HCT116 (cell line): ENCODE measurements around the gene UMODL1.

Source experiments
- JUND ChIP-seq: IDR thresholded peaks from 2 replicates; pipeline ENCODE4 v1.6.1; 2012
- TF ChIP-seq, protein P1 (sequence below), 3 experiments: fragments of 200-600 bp in 1 of 3; sonication (generic) in 1 of 3; IDR thresholded peaks in 2 of 3; conservative IDR thresholded peaks in 1 of 3; 2 replicates each; pipeline ENCODE4 v1.5.1; 2012 to 2017; ENCODE audit warnings: low read depth in 2 of 3, low read length in 2 of 3, antibody characterized with exemption in 1 of 3, borderline replicate concordance in 1 of 3, control low read depth in 1 of 3, mild to moderate bottlenecking in 1 of 3, mixed read lengths in 1 of 3, mixed run types in 1 of 3, moderate library complexity in 1 of 3; ENCODE audit not compliant: insufficient read depth in 1 of 3

DNA sequence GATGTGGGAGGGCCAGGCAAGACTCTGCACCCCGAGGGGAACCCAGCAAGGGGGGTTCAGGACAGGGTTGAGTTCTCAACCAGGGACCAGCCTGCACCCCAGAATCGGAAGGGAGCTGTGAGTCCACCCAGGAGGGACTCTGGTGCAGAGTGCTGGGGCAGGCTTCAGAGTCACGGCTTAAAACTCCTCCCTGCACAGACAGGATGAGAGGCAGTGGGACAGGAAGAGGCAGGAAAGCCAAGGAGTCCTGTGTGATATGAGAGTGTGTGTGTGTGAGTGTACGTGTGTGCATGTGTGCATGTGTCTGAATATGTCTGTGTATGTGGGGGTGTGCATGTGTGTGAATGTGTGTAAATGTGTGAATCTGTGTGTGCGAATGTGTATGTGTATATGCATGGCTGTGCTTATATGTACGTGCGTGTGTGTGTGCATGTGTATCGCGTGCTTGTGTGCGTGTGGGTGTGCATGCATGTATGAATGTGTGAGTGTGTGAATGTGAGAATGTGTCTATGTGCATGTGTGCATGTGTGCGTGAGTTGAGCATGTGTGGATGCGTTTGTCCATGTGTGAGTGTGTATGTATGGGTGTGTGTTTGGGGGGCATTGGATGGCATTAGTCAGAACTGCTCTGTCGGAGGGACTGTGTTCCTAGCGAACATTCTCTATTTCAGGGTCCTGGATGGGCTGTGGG, 52.2 kb downstream of the UMODL1 start:
- TF ChIP-seq, protein P1, sequence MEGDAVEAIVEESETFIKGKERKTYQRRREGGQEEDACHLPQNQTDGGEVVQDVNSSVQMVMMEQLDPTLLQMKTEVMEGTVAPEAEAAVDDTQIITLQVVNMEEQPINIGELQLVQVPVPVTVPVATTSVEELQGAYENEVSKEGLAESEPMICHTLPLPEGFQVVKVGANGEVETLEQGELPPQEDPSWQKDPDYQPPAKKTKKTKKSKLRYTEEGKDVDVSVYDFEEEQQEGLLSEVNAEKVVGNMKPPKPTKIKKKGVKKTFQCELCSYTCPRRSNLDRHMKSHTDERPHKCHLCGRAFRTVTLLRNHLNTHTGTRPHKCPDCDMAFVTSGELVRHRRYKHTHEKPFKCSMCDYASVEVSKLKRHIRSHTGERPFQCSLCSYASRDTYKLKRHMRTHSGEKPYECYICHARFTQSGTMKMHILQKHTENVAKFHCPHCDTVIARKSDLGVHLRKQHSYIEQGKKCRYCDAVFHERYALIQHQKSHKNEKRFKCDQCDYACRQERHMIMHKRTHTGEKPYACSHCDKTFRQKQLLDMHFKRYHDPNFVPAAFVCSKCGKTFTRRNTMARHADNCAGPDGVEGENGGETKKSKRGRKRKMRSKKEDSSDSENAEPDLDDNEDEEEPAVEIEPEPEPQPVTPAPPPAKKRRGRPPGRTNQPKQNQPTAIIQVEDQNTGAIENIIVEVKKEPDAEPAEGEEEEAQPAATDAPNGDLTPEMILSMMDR (IDR thresholded peaks at IDR 0.05 in 2 of 3, conservative IDR thresholded peaks at IDR 0.05 in 1 of 3; ENCODE audit: borderline replicate concordance in 1 of 3, insufficient read depth in 1 of 3, low read depth in 2 of 3, low read length in 2 of 3): no peak
- TF ChIP-seq JUND: no peak
